GM19397 (cell line): ENCODE measurements around the gene SLC25A48.

ENCODE experiments used
- ATAC-seq: cut with Tn5 transposase; IDR thresholded peaks from one replicate; pipeline ENCODE4 v1.9.1; 2021; ENCODE audit warnings: mild to moderate bottlenecking, moderate library complexity; ENCODE audit not compliant: unreplicated experiment

Gene SLC25A48, protein sequence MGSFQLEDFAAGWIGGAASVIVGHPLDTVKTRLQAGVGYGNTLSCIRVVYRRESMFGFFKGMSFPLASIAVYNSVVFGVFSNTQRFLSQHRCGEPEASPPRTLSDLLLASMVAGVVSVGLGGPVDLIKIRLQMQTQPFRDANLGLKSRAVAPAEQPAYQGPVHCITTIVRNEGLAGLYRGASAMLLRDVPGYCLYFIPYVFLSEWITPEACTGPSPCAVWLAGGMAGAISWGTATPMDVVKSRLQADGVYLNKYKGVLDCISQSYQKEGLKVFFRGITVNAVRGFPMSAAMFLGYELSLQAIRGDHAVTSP

DNA sequence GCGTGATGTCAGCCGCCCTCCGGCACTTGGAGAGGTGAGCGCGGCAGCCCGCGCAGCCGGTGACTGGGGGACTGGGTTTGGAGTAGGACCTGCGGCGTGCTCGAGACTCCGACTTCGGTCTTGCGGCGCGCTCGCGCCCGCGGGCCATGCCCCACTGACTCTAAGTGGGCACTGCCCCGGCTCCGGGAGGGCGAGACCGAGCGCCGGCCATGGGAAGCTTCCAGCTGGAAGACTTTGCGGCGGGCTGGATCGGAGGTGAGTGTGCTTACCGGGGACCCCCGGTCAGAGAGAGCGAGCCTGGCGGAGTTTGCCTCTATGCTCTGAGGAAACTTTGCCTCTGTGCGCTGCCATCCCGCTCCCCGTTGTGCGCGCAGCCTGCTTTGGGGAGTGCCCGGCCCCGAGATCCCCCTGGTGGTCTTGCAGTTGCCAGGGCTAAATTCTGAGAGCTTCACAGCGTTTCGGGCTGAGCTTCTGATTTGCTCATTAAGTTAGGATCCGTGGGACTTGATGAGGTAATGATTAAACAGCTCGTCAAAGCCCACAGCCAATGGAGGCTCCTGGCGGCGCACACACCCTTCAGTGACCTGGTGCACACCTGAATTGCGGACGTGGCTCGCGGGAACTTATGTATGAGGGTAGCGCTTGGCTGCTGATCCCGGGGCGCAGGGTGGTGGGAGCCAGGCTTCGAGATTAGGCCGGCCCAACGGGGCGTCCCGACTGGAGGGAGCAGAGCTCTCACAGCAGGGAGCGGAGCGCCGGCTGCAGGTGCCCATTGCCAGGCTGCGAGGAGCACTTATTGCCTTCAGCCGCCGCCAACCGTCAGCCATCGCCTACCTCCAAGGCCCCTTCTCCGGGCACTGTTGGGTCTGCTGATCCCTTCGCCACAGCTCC, at the start of gene SLC25A48:
TSS of gene SLC25A48 (plus strand) at position 25 of the 891 bp plus-strand sequence. CDS start at position 210, 185 bp downstream.
- ATAC-seq, result peak; percentile 16

DNA sequence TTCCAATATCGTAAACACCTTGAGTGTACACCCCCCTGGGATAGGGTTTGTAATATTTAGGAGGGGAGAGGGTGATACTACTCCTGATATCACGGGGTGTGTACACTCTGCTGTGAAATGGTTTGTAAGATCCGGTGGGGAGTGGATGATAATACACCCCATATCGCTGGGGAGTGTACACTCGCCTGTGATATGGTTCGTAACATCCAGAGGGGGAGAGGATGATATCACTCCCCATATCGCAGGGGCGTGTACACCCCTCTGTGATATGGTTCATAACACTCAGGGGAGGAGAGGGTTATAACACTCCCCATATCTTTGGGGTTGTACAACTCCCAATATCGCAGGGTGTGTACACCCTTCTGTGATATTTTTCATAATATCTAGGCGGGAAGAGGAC, 33.8 kb upstream of the SLC25A48 start:
- ATAC-seq, result no peak

DNA sequence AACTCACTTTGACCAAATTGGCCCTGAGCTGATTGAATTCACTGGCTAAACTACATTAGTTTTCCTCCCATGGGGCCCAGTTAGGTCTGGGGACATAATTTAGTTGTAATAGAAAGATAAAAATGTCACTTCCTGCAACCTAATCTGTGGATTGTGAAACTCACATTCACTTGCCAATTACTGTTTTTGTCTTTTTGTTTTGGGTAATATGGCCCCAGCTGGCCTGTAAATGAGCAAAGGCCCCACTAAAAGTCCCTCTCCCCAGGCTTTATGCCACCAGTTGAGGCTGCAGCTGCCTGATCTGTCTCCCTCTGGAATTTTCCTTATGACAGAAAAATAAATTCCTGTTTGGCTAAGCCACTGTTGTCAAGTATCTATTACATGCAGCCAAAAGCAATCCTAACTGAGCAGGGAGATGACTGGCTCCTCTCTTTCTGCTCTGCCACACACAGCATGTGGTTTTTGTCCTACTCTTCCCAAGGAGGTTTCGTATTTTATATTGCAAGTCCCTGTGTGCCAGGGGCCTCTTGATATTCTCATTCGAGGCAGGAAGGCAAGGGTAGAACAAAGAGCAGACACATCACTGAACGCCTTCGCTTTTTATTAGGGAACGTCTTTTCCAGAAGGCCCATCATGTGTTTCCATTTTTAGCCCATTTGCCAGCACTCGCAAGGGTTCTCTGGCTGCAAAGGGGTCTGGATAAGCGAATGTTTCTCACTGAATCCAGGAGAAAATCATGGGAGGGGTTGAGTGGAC, 24.1 kb upstream of the SLC25A48 start:
- ATAC-seq, result no peak

DNA sequence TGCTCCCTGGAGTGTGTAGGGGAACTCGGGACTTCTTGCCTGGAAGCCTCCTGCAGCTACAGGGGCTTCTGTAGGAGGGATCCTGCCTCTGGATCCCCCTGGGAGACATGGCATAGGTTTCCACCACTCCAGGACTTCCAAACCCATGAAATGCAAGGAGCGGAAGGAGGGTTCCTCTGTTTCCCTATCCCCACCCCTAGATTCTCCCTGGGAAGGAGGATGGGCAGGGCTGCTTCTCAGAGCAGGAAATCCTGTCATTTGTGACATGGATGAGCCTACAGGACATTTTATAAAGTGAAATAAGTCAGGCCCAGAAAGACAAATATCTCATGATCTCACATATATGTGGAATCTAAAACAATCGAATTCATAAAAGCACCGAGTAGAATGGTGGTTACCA, 23.5 kb upstream of the SLC25A48 start:
- ATAC-seq, result no peak

DNA sequence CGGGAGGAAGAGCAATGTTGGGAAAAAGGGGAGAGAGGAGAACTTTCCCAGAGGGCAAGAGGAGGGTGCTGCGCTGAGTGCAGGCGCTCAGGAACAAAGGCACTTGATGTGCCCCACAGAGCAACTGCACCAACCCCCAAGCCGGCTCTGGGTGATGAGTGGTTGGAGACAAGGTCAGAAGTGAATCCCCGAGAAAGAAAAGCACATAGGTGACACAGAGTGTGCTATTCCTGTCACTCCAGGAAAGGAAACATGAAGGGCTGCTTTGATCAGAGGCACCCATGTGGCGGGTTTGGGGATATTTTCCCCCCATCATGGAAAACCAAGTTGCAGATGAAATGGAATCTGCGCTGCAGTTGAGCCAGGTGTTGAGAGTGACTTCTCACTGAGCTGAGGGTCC, 20.7 kb upstream of the SLC25A48 start:
- ATAC-seq, result no peak

DNA sequence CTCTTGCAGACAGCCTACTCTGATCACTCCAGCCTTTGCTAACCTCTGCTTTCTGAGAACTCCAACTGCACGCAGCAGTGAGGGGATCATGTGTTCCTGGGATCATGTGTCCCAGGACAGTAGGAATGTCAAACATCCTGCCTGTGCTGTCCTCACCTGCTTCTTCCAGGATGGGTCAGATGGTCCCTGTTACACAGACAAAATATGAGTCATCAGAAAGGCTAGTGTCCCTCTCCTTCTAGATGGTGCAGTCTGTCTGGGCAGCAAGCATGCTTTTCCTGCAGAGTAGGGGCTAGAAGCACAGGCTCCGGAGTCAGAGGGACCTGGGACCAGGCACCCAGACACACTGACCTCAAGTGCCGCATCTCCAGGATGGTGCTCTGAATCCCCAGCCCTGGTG, 20.1 kb upstream of the SLC25A48 start:
- ATAC-seq, result no peak

DNA sequence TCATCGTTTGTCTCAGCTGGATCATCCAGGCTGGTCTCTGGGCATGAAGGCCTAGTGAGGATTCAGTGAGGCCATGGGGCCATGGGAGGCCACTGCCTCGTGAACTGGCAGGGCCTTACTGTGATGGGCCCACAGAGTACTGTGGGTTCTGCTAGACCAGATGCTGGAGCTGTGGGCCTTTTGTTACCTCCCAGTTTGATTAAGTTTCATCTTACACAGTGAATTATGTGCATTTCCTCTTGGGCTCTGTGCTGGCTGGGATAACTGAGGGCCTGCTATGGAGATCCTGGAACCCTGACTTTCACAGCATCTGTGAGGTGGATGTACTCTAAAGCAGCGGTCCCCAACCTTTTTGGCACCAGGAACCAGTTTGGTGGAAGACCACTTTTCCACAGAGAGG, 19.7 kb upstream of the SLC25A48 start:
- no peak for ATAC-seq

DNA sequence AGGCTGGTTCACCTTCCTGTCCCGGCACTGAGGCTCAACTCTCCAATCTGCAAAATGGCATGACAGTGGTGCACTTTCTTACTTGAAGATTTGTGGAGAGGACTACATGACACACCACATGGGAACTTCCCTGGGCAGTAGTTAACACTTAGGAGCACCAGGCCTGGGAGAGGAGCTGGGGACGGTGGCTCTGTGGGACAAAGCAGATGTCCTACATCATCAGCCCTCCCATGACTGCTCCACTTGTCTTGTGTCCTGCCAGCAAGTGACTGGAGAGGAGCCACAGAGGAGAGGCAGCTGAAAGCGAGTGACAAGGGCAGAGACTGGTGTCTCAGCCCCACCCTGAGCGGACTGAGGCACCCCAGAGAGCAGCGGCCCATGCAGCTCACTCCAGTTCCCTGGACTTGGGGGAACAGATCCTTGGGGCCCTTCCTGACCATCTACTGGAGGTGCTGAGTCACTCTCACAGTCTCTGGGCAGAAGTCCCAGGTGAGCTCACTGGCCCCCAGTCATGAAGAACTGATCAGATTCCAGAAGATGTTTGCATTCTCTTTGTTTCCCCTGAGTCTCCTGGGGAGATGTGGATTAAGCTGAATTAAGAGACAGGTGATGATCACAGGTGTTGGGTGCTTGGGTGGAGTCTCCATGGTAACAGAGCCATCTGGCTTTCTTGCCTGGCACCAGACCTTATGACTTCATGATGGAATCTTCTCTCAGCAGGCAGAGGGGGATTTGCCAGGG, 13.2 kb upstream of the SLC25A48 start:
- no peak for ATAC-seq

DNA sequence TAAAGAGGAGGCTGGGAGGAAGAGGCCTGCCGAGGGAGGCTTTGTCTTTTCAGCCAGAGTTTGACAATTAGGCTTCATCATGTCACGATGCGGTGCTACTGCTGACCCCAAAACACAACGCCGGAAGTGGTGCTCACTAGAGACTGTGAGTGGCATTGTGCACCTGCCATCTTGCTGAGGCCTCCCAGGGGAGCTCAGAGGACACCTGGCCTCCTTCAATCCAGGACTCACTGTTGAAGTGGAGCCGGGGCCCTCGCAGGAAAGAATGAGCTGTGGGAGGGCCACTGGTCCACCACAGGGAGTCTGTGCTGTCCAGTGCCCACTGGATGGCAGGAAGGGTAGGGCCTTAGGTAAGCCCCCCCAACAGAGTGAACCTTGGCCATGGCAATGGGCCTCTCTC, 12.7 kb upstream of the SLC25A48 start:
- ATAC-seq, result no peak

DNA sequence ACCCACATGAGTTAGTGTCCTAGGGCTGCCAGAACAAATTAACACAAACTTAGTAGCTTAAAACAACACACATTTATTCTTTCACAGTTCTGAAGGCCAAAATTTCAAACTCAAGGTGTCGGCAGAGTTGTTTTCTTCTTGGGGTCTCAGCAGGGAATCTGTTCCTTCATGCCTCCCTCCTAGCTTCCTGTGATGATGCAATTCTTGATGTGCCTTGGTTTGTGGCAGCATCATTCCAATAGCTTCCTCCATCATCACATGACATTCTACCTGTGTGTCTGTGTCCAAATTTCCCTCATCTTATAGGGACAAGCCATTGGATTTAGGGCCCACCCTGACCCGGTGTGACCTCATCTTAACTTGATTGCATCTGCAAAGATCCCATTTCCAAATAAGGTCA, 12.2 kb upstream of the SLC25A48 start:
- ATAC-seq, result no peak

DNA sequence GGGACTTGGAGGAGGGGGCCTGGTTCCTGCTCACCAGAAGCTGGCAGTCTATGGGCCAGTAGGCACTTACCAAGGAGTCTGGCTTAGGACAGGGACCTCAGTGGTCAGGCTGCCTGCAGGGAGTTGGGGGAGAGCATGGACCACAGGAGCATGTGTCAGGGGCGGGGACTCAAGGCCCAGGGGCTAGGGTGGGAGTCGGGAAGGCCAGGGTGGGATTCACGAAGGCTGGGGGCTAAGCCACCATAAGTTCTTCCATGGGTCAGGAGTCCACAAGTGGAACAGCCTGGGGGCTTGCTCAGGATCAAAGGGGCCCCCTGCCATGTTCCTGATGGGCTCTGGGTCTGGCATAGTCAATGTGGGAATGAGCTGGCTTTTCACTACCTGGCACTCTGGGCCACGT, 11.5 kb upstream of the SLC25A48 start:
- no peak for ATAC-seq

DNA sequence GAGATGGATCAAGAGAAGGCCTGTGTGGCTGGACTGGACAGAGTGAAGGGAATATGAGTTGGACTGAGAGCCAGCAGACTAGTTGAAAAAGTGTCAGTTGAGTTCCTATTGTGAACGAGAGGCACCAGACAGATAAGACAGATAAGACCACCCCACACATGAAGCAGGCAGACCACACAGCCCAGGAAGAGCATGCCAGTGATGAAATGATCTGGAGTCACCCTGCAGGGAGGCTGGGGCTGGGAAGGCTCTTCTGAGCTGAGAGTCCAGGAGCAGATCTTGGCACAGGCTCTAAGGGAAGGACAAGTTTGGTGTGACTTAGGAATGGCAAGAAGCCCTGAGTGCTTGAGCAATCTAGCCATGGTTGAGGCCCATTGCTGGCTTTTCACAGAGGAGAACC, 10.6 kb upstream of the SLC25A48 start:
- ATAC-seq, result no peak

DNA sequence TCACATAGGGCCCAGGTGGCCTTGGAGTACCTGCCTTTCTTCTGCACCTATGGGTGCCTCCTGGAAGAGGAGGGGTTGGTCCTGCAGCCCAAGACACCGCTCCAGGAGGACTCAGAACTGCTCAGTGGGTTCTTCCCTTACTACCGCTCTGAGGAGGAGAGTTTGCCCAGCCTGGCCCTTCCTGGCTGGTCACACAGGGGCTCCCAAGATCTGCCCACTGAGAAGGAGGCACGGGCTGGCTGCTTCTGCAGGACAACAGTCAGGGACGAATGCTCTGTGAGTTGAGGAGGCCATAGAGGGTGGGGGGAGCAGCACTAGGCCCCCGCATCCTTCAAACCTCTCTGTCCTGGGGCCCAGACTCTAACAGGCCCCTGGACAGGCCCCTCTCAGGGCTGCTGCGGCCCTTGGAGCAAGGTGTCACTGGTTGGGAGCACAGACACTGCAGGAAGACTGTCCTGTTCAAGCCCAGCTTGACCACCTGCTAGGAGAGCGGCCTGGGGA, 9.9 kb upstream of the SLC25A48 start:
- no peak for ATAC-seq

DNA sequence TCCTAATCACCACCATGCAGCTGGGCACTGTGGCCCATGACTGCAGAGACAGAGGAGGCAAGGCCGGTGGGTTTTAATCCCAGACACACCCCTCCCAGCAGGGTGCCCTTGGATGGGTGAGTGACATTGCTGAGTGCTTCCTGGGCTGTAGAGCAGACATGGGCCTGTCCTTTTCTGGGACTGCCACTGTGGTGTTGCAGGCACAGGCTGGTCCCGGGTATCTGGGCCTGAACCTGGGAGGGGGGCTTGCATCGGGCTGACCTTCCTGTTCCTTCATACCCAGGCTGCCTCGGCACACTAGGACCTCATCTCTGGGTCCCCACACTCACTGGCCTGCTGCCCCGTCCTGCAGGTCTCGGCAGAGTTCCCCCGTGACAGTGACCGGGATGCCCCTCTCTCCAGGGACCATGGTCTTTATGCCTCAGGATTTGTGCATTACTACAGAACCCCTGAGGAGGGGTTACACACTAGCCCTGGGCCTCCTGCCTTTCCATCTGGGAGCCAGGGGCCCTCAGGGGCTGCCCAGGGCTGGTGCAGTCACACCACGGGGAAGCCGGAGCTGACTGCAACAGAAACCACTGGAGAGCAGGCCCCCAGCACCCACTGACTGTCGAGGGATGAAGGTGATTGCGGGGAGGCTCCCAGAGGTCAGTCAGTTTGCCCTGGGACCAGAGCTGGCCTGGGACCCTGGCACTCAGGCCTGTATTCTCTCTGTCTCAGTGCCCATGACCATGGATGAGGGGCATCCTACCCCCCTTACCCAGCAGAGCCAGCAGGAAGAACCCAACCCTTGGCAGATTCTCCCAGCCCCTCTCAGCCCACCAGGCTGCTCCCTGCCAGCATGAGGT, 8.9 kb upstream of the SLC25A48 start:
- no peak for ATAC-seq

DNA sequence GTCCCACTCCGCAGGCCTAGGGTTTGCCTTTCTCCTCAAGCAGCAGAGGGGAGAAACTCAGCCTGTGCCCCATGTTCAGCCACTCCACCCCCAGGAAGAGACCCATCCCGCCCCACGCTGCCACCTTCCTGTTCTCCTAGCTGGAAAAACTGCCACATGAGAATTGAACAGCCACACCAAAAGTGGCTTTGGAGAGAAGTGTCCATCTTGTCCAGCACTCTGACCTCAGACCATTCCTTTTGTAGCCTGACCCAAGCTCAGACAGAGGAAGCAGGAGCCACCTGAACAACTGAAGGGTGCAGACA, 8.3 kb upstream of the SLC25A48 start:
- ATAC-seq, result no peak

DNA sequence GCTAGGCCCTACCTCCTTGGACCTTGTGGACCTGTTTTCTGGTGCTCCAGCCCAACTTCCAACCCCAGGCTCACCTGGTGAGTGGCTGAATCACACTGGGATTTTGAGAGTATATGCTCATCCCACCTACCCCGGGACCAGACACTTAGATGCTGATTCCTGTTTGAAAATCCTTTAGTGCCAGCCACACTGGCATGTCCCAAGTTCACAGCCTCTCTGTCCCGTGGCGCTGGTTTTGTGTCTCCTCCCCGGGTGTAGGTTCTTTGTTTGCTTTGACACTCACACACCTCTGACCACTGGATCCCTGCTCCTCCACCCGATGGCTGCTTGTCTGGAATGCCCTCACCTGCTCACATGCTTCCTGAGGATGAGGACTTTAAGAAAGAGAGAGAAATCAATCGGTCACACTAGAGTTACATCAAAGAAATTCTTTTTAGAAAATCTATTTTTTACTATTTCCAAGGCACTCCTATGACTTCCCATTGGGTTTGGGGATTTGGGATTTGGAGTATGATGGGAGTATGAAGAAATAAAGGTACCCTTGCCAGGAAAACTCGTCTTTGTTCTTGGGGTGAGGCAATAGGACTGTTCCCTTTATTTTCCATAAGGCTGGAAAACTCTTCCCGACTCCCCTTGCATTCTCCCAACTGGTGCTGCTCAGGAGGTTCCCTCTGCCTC, 7.3 kb upstream of the SLC25A48 start:
- ATAC-seq, result no peak

DNA sequence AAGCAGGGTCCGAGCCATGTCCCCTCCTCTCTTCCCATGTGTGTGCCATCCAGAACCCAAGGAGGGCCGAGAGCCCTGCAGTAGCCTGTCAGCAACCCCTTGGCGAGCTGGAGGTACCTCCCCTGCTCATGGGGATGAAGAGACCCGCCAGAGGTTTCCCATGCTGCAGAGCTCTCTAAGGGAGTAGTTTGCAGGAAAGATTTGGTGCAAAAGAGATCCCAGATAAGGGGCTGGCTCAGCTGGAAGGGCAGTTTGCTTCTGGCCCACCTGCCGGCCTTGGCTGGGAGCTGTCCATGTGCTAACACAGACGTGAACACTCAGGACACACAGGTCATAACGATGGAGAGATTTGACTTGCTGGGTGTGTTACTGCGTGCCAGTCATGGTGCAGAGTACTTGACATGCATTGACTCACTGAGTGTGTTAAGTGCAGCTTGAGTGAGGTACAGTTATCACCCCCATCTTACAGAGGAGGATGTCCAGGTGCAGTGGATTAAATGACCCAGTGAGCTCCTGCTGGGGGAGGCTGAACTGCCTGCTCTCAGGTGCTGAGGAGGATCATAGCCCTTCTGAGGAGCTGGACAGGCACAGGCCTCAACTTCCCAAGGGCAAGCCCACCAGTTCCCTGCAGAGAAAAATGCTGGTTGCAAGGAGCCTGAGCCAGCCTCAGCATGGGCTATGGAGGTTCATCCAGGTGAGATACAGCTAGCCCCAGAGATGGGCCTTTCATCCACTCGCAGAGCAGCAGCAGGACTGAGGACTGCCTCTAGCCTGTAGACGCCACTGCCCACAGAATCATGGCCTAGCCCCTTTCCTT, 6.3 kb upstream of the SLC25A48 start:
- ATAC-seq, result no peak

DNA sequence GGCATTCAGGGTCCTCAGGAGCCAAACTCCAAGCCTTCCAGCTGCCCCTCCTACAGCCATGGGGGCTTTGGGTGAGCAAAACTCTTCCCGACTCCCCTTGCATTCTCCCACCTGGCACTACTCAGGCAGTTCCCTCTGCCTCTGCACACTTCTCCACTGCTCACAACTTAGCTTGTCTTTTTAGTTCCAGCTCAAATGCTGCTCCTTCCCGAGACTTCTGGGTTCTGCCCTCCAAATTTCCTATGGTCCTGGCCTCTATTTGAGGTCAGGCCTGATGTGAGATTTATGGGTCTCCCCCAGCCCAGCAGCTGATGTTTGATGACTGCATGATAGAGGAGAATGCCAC, 5.7 kb upstream of the SLC25A48 start:
- no peak for ATAC-seq

DNA sequence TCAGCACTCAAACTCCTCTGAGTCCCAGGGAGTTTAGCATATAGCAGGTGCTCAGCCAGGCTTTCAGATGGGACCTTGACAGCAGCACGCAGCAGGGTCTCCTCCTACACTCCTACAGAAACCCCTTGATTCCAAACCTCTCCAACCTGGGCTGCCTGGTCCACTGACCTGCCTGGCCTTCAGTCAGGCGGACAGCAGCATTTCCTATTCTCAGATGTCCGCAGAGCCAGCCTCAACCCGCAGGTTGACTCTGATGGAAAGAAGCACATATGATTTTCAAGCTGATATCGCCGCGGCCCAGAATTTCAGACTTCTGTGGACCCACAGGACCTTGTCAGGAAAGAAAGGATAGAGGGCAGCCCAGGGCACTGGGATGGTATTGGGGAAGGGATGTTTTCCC, 5.3 kb upstream of the SLC25A48 start:
- ATAC-seq, result no peak
